Measurements from ENCODE around the gene C2CD5. TPM values are rescaled to one million over a fixed set of nuclear protein-coding genes. Genes with fewer than 3 reads are reported as not detected.
"Not testable (repeated sequence)": the region's sequence is repeated elsewhere in the genome, so short reads cannot be mapped to it uniquely, and the experiment has no call there.

The C2CD5 gene
- total and polyA plus RNA-seq, 8 donors, result 12.2 to 79.1 (median 31.9) TPM

DNA sequence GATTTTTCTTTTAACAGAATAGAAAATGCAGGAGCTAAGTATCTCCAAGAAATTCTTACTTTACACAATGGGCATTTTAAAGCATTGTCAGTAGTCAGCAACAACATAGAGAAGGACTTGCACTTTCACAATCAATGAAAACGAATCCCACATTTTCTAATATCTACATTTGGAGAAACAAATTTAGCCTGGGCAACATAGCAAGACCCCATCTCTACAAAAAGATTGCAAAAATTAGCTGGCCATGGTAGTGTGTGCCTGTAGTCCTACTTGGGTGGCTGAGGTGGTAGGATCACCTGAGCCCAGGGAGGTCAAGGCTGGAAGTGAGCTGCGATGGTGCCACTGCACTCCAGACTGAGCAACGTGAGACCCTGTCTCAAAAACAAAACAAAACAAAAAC, 30.6 kb upstream of the C2CD5 start:
- intact Hi-C loops (cut with DNase I; ENCODE audit: low total_unique reads), result no loop called here
- Histone ChIP-seq H3K4me1 (no peaks in the 10 kb centered on the region), H3K27me3 (no peaks in the 10 kb centered on the region), H3K4me3 (no peak overlapping the region), H3K9me3 (no peaks in the 10 kb centered on the region), H3K36me3 (no peaks in the 10 kb centered on the region), H3K27ac (no peak overlapping the region)
- TF ChIP-seq EP300 (IDR thresholded peaks at IDR 0.05), result no peak
- no peak for TF ChIP-seq POLR2AphosphoS5 (IDR thresholded peaks at IDR 0.05)
- TF ChIP-seq, protein P1, sequence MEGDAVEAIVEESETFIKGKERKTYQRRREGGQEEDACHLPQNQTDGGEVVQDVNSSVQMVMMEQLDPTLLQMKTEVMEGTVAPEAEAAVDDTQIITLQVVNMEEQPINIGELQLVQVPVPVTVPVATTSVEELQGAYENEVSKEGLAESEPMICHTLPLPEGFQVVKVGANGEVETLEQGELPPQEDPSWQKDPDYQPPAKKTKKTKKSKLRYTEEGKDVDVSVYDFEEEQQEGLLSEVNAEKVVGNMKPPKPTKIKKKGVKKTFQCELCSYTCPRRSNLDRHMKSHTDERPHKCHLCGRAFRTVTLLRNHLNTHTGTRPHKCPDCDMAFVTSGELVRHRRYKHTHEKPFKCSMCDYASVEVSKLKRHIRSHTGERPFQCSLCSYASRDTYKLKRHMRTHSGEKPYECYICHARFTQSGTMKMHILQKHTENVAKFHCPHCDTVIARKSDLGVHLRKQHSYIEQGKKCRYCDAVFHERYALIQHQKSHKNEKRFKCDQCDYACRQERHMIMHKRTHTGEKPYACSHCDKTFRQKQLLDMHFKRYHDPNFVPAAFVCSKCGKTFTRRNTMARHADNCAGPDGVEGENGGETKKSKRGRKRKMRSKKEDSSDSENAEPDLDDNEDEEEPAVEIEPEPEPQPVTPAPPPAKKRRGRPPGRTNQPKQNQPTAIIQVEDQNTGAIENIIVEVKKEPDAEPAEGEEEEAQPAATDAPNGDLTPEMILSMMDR (IDR thresholded peaks at IDR 0.05), result no peak
- TF ChIP-seq POLR2A (IDR thresholded peaks at IDR 0.05), result no peak
- WGBS, 5 donors, result 85 to 95% (median 91%) methylated on average over 3 of the region's 3 CpGs
- DNase-seq, result no peak

DNA sequence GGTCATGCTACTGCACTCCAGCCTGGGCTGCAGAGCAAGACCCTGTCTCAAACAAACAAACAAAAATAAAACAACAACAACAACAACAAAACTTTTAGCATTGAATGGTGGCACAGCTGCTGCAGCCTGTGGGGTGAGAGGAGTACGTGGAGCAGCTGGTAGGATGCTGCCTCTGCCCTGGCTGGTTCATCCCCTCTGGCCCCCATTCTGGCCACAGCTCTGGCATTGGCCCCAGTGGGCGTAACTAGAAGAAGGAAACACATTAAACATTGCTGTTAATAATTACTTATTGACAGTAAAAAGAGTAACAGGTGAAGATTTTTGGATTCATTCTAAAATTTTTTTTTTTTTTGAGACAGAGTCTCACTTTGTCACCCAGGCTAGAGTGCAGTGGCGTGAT, 28.8 kb upstream of the C2CD5 start:
- Histone ChIP-seq H3K36me3 (no peaks in the 10 kb centered on the region), H3K4me1 (no peaks in the 10 kb centered on the region), H3K27ac (no peak overlapping the region), H3K27me3 (no peaks in the 10 kb centered on the region), H3K9me3 (no peaks in the 10 kb centered on the region), H3K4me3 (no peak overlapping the region)
- no peak for DNase-seq
- TF ChIP-seq, protein P1 (IDR thresholded peaks at IDR 0.05), result no peak
- intact Hi-C loops (cut with DNase I; ENCODE audit: low total_unique reads), result no loop called here
- WGBS, 5 donors, result 51 to 76% (median 64%) methylated on average over 3 of the region's 3 CpGs

DNA sequence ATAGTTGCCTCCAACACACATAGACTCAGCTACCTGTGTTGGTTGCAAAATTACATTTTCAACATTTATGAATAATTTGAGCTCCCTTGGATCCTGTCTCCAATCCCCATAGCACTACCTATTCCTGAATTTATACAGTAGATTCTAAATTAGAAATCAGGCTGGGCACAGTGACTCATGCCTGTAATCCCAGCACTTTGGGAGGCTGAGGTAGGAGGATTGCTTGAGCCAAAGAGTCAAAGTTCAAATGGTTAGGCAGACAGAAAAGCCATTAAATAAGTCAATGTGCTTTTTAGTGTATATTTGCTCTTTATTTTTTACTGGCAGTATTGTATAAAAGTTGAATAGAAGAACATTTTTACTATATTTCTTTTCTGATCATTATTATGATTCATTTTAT, 24.9 kb upstream of the C2CD5 start:
- no peak for DNase-seq
- no peaks in the 10 kb centered on the region for H3K9me3 ChIP-seq
- TF ChIP-seq EP300 (IDR thresholded peaks at IDR 0.05), result no peak
- TF ChIP-seq POLR2A (IDR thresholded peaks at IDR 0.05), result no peak
- TF ChIP-seq, protein P1 (IDR thresholded peaks at IDR 0.05), result no peak
- TF ChIP-seq POLR2AphosphoS5 (IDR thresholded peaks at IDR 0.05), result no peak
- no peak overlapping the region for H3K27ac ChIP-seq
- H3K4me3 ChIP-seq, result no peak overlapping the region
- no peaks in the 10 kb centered on the region for H3K36me3 ChIP-seq
- no peaks in the 10 kb centered on the region for H3K4me1 ChIP-seq
- H3K27me3 ChIP-seq, result no peaks in the 10 kb centered on the region
- intact Hi-C loops (cut with DNase I; ENCODE audit: low total_unique reads), result no loop called here

DNA sequence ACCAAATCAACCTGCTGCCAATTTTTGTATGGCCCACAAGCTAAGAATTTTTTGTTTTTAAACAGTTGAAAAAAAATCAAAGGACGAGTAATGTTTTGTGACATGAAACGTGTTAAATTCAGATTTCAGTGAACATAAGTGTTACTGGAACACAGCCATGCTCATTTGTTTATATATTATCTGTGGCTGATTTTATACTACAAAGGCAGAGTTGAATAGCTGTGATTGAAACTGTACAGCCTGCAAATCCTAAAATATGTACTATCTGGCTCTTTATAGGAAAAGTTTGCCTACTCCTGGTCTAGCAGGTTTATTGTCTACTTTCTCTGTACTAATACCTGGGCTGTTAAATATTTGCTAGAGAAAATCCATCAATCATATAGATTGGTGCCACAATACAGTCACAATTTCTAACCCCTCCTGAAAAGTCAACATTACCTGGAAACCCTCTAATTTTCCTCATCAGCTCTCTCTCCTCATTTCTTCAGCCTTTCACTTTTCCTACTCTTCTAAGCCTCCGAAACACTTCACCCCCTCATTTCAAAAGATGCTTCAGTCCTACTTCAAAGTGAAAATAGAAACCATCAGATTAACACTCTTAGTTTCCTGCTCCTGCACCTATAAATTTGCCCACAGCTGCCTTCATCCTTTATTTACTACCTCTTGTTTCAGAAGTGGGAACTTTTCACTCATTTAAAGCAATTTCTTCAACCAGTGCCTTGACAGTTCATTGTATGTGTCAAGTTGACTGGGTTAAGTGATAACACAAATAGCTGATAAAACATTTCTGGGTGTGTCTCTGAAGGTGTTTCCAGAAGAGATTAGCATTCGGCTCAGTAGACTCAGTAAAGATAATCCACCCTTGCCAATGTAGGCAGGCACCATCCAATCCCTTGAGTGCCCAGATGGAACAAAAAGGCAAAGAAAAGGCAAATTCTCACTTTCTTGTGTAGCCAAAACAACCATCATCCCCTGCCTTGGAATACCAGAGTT, 18.0 kb upstream of the C2CD5 start:
- WGBS, 5 donors, result 26 to 38% (median 31%) methylated on average over 4 of the region's 4 CpGs
- peak in 1 of 2 donors; percentile 84 for DNase-seq
- H3K9me3 ChIP-seq, result no peaks in the 10 kb centered on the region
- no peaks in the 10 kb centered on the region for H3K36me3 ChIP-seq
- H3K4me3 ChIP-seq, result no peak overlapping the region
- H3K27ac ChIP-seq, result peak overlapping the region; percentile 27 to 66 (median 61)
- H3K4me1 ChIP-seq, result no peaks in the 10 kb centered on the region
- intact Hi-C loops (cut with DNase I; ENCODE audit: low total_unique reads), result no loop called here
- no peaks in the 10 kb centered on the region for H3K27me3 ChIP-seq
- TF ChIP-seq POLR2A (IDR thresholded peaks at IDR 0.05), result no peak
- TF ChIP-seq POLR2AphosphoS5 (IDR thresholded peaks at IDR 0.05), result peak in 1 of 3 donors; percentile 8

DNA sequence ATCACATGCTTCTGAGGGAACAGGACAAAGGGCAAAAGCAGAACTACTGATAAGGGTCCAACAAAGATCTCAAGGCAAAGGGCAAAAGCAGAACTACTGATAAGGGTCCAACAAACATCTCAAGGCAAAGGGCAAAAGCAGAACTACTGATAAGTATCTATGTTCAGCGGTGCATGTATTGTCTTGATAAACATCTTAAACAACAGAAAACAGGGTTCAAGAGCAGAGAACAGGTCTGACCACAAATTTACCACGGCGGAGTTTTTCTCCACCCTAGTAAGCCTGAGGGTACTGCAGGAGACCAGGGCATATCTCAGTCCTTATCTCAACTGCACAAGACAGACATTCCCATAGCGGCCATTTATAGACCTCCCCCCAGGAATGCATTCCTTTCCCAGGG, 10.4 kb upstream of the C2CD5 start:
- 68 to 81% (median 76%) methylated on average over 4 of the region's 4 CpGs for WGBS, 5 donors
- H3K27ac ChIP-seq; intact Hi-C loops (cut with DNase I; ENCODE audit: low total_unique reads); H3K4me1 ChIP-seq; H3K27me3 ChIP-seq; DNase-seq; H3K36me3 ChIP-seq; H3K4me3 ChIP-seq: not testable (repeated sequence)
- peaks cover 7 to 21% (median 15%) of the 10 kb centered on the region in 4 donors for H3K9me3 ChIP-seq

All from stomach (tissue), 9 donors.